KG1 (cell line): ENCODE measurements around the gene REN.
A peak's percentile ranks its signal among the peaks of the same experiment; 100 is the strongest.

Experiments
- DNase-seq: peaks from one replicate; lab custom pipeline; 2025; lab: John Stamatoyannopoulos, UW

REN gene

DNA sequence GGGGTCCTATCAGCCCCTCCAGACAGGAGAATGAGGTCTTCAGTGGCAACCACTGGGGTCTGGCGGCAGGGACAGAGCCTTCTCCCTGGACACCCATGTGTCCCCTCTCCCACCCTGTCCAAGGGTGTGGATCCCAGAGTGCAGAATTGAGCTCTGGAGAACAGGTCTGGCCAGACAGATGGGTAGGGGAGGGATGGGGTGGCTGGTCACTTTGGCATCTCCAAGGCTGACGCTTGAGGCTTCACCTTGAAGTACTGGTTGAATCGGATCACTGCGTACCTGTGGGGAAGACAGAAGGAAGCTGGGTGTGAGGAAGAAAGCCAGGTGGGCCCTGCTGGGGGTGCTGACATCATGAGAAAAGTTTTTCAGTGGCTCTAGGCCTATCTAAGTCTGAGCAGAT is 34.2 kb downstream of the REN start:
- DNase-seq = no peak

DNA sequence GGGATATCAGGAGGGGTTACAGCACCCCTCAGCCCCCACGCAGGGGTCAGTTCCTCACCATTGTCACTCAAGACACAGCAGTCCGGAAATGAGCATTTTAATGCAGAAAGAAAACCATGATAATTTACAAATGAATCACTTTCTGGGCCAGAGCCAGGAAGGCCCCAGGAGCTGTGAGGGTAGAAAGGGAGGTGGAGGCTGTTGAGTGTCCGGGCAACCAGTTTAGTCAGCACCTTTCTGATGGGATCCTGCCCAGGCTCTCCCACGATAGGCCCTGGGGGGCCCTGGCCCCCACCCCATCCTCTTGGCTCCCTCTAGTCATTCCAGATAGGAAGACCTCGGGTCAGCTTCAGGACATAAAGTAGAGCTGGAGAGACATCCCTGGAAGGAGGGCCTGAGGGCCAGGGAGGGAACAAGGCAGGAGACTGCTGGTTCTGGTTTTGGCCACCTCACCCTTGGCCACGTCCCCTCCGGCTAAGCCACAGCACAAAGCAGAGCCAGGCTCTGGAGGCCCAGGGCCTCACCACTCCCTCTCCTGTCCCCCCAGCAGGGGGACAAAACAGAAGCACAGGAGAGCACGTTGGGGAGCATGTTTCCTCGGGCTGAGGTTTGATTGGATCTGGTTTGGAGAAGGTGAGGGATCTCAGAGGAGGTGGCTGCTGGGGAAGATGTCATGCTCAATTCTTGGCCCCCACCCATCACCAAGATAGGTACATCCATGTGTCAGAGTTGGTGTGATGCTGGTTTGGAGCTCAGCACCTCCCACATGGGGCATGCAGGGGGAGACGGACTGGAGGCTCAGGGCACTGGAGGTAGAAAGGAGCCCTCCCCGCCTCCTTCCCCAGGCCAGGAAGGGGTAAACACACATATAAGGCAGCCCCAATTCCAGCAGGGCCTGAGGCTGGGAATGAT is 34.9 kb downstream of the REN start:
- no peak for DNase-seq

DNA sequence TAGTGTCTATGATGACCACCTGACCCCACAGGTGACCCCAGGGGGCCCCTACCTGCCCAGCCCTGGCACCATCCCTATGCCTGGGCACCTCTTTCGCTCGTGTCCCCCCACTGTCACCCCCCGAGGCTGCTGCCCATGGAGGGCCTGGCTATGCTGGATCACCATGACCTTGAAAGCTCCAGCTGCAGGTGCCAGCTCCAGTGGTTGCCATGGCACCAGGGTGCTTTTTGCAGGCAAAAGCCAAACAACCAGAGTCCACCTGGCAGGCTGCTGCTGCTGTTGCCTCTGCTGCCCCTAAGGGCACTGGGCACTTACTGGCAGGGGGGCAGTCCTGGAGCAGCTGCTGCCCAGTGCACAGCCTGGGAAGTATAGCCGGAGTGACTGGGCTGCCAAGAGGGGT is 36.0 kb downstream of the REN start:
- DNase-seq = no peak

DNA sequence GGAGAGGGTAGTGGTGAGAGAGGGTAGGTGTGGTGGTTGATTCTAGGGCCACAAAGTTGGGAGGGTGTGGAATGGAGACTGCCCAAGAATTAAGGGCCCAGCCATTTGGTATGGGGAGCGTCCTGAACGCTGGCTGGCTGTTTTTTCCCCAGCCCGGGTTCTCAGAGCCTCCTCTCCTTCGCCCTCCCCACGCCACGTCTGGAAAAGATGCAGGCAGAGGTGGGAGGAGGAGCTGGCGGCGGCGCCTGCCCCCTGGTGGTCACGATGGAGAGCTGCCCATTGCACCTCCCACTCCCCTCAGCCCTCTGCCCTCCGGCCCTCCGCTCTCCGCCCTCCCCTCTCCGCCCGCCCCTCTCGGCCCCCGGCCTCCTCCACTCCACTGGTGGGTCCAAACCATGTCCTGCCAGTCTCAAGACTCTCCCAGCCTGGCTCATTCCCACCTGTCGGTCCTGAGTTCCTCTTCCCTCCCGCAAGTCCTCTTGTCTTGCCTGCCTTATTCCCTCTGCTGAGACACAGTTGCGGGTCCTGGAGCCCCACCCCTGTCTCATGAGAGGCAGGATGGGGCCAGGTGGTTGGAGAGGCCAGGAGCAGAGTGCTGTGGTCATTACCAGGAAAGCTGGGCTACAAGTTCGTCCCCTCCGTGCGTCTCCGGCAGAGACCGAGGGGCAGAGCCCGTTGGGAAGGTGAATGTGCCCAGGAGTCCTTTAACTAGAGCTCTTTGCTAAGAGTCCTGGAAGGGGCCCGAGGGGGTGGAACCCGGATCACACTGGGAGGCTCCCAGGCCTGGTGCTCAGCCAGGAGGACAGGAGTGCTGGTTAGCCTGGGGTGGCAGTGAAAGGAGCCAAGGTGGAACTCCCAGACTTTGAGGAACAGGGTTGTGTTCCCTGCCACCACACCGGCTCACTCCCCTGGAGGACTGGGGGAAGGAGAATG is 36.9 kb downstream of the REN start:
- DNase-seq = no peak

DNA sequence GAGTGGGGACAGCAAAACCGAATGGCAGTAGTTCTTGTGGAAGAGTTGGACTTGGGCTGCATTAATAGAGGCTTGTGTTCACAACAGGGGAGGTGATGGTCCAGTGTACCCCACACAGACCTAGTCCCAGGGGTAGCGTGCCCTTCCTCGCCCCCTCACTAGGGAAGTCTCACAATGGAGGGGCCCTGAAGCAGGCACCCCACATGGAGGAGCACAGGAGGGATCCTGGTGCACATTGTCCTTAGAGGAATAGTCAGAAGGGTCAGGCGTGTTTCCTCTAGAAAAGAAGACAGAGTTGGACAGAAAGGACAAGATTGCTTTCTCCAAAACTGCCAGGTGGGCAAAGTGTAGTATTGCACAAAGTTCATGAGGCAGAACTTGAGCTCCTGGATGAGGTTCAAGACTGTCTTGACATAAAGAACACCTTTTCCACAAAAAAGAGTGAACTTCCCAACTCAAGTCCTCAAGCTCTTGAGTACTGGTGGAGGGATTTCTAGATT is 37.6 kb downstream of the REN start:
- no peak for DNase-seq

DNA sequence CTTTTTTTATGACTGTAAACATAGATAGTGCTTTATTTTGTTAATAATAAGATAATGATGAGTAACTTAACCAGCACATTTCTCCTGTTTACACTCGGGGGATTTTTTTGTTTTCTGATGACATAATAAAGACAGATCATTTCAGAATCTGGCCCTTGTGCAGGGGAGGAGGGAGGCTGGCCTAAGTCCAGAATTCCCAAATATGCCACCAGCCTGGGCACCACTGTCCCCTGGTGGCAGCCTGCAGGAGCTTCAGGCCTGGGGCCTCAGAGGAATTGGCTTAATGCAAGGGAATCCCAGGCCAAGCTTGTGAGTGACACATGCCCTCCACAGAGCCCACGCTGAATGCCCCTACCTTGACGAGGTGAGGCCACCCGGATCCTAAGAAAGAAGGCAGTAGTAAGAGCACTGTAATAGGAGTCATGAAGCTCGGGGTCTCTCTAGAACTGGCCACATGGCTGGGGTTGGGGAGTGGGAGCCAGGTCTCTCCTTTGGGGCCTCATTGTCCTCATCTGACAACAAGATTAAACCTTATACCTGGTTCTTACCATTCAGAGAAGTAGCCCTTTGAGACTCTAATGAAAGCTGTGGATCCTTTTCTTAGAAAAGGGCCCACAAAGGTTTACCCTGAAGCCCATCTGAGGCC is 38.4 kb downstream of the REN start:
- DNase-seq = peak; percentile 18

DNA sequence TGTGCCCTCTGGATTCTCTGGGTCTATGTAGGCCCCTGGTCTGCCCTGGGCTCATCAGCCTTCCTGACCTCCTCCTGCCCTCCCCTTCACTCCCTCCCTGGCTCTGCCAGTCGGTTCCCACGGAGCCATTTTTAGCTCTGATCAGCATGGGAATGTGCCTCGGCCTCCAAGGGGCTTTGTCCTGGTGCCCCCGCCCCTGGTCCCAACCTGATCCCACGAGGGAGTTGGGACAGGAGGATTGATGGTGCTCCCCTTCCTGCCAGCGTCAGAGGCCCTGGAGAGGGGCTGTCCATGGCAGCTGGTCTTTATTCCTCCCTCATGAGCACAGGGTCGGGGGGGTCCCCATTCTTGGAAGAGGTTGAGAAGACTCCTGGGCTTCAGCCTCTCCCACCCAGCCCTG is 39.2 kb downstream of the REN start:
- DNase-seq = no peak

DNA sequence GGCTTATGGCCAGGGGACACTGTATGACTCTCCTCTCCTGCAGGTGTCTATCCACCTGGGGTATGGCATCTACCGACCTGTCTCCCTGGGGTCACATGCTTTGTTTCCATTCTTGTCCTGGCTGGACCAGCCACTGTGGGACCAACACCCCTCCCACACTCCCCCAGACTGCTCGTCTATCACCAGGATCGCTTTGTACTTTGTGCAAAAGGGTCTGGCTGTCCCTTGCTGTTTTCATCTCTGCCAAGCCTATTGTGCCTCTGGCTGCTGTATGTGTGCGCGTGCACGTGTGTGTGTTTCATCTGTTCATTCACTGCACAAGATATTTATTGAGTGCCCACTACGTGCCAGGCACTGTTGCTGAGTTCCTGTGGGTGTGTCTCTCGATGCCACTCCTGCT is 39.8 kb downstream of the REN start:
- no peak for DNase-seq

DNA sequence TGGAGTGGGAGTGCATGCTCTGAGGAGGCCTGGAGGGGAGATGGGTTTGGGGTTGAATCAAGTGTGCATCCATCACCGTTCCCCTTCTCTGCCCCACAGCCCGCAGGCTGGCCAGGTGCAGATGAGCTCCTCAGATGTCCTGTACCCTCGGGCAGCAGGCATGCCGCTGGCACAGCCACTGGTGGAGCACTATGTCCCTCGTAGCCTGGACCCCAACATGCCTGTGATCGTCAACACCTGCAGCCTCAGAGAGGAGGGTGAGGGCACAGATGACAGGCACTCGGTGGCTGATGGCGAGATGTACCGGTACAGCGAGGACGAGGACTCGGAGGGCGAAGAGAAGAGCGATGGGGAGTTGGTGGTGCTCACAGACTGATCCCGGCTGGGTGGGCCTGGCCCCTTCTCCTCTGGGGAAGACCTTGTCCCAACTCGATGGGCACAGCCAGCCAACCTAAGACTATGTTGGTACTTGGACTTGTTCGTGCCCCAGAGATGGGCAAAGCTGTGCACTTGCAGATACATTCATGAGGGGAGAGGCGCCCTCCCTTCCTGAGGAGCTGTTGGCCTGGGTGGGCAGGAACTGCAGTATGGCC is 40.3 kb downstream of the REN start:
- no peak for DNase-seq

DNA sequence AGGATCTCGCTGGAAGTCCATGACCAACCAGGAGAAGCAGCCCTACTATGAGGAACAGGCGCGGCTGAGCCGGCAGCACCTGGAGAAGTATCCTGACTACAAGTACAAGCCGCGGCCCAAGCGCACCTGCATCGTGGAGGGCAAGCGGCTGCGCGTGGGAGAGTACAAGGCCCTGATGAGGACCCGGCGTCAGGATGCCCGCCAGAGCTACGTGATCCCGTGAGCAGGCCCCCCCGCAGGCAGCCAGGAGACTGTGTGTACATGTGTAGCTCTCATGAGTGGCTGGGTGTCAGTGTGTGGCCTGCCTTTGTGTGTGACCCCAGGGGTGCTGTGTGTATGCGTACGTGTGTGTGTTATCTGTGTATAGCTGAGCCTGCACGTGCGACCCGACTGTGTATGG is 41.5 kb downstream of the REN start:
- DNase-seq = no peak

DNA sequence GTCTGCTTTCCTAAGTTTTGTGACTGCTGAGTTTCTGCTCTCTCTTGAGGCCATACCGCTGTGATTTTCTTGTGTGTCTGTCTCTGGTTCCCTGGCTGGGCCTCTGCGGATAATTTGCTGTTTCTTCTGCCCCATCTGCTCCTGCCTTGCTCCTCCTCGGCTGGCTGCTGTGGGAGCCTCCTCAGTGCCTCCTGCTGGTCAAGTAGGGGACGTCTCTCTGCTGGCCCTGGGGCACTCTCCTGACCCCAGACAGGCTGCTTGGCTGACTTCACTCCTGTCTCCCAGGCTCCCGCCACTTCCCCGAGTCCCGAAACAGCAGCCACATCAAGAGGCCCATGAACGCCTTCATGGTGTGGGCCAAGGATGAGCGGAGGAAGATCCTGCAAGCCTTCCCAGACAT is 42.8 kb downstream of the REN start:
- no peak for DNase-seq

DNA sequence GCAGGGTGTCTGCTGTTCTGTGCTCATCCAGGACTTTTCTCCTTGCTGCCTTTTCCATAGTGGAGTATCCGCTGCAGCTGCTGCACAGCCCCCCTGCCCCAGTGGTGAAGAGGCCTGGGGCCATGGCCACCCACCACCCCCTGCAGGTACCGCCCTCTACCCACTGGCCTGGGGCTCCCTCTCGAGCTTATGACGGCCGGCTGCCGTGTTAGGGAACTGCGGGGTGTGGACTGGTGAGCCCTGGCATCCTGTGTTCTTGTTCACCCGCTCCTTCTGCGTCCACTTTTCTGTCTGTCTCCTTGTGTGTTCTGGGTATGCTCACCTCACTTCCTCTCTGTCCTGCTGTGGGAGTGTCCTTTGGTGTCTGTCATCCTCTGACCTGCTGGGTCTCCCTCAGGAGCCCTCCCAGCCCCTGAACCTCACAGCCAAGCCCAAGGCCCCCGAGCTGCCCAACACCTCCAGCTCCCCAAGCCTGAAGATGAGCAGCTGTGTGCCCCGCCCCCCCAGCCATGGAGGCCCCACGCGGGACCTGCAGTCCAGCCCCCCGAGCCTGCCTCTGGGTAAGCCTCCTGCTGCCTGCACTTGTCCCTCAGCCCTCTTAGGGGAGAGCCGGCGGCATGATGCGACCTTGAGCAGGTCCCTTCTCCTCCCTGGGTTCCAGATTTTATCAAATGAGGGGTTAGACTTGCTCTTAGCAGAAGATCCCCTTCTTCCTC is 44.1 kb downstream of the REN start:
- no peak for DNase-seq

DNA sequence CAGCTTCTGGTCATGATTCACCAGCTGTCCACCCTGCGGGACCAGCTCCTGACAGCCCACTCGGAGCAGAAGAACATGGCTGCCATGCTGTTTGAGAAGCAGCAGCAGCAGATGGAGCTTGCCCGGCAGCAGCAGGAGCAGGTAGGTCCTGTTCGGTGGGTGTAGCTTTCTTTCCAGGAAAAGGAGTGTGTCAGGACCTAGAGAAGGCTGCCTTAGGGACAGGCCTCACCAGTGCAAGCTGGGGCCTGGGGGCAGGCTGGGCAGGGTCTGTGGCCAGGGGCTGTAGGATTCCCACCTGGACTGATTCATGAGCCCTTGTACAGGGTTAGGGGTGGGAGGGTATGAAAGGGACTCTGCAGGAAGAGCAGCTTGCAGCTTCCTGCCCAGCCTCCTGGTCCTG is 49.6 kb downstream of the REN start:
- no peak for DNase-seq

DNA sequence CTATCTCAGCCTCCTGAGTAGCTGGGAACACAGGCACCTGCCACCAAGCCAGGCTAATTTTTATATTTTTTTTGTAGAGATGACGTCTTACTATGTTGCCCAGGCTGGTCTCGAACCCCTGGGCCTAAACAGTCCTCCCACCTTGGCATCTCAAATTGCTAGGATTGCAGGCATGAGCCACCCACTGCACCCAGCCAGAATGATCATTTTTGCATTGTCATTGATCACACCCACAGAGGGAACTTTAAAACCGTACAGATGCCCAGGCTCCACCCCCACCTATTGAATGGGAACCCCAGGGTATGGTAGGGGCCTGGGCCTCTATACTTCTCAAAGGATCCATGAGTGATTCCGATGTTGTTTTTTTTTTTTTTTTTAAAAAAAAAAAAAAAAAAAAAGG is 51.0 kb downstream of the REN start:
- no peak for DNase-seq

DNA sequence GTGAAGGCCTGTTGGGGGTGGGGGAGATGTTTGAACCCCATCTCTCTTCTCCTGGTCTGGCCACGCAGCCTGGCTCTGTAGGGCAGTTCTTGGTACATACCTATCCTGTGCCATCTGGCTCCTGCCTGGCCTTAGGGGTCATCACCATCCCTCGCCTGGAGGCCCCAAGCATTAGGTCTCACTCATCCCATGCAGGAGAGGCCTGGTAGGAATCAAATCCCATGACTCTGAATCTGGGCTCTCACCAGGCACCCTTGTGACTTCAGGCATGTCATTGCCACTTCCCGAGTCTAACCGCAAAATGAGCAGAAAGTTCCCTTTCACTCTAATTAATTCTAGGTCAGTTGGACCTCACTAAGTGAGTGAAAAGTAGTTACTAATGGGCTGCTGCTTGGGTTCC is 51.5 kb downstream of the REN start:
- DNase-seq = no peak

DNA sequence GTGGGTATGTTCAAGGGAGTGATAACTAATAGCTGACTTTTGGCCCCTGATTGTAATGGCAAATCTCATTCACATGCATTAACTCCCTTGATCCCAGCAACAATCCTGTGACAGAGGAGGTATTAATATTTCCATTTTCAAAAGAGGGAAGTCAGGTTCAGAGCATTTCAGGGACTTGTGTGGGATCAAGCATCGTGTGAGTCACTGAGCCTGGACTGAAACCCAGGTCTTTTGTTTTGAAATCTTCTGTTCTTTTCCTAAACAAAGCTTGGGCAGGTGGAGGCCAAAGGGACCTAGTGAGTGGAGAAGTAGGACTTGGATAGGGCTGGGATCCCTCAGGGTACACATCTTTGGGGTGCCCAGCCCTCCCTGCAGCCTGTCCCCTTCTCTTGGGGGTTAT is 52.2 kb downstream of the REN start:
- no peak for DNase-seq

DNA sequence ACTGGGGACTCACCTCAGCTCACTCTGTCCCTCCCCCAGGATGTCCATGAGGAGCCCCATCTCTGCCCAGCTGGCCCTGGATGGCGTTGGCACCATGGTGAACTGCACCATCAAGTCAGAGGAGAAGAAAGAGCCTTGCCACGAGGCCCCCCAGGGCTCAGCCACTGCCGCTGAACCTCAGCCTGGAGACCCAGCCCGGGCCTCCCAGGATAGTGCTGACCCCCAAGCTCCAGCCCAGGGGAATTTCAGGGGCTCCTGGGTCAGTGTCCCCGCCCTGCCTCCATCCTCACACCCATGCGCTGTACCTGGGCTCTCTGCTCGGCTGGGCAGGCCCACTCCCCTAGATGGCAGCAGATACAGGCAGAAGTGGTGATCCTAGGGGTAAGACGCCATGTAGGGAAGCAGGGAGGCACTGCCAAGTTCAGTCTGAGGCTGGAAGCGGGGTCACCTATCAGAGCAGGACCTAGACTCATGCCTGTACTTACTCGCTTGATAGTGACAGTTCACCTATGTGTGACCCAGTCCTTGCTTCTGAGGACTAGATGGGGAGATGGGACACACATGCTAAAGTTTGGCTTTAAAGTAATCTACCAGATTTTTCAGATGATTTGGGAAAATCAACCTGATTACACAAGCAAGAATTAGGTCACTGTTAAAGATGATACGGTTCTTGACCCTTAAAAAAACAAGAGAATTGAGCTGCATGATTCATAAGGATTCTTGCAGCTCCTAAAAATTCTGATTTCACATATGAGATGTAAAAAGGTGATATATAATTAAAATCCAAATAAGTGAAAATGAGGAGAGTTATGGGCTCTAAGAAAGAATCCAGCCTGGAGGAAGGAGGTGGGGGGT is 53.0 kb downstream of the REN start:
- DNase-seq = no peak

DNA sequence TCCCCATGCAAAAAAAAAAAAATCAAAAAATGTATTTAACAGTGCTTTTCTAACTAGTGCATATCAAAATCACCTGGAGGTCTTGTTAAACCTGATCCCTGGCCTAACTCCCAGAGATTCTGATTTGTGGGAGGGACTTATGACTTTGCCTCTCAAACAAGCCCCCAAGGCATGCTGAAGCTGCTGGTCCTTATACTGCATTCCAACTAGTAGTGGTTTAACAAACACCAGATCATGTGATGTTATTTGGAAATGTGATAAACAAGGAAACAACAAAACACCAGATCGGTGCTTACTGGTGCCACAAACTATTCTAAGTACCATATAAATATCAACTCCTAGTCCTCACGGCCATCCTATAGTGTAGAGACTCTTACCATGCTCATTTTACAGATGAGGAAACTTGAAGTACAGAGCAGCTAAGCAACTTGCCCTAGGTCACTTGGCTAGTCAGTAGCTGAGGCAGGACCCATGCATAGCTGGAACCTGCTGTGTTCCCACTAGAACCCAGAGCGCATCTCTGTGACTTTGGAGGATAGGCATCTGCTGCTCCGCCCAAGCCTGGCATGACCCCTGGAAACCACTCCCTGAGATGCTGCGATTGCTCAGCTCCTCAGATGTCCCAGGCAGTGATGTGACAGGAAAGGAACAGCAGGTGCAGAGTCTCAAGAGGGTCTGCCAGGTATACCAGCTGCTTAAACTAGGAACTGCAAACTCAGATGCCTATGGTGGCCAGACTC is 55.1 kb downstream of the REN start:
- DNase-seq = no peak

DNA sequence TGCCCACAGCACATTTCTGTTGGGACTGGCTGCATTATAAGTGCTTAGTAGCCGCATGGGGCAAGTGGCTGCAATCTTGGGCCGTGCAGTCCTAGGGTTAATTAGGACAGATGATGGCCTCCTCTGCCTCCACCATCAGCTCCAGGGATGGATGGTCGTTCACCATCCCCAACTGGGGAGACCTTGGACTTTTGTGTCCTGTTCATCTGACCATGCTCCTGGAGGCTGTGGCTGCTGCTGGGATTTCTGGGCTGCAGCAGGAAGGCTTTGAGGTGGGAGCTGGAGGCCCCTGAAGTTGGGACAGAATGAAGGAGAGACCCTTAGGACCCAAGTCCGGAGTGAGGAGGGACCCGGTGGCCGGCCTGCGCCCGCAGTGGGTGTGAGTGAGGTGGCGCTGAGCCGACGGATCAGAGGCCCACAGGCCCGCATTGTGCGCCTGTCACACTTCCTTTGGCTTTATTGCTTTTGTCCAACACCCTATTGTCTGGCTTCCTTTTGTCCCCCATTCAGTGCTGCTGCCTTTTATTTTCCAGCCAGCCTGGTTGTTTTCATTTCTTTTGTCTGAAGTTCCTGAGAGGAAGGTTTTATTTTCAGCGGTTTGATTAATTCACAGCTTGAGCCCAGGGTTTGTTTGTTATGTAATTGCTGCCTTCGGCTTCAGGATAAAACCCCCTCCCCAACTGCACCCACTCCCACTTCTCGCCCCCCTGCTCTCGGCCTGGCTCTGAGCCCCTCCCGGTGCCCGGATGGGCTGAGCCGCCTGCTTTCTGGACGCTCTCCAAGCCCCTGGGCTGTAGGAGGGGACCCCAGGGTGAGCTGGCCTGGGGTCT is 57.6 kb downstream of the REN start:
- no peak for DNase-seq
